Purkinje cell (primary cell): ENCODE data around the gene ATOH1. TPM values are rescaled to one million over a fixed set of nuclear protein-coding genes. Genes with fewer than 3 reads are reported as not detected.

Experiments
- polyA plus RNA-seq: library from polyadenylated mRNA; unstranded; fragments of >200 nt; fragmentation: Nextera tagmentation; gene quantifications from 2 replicates; pipeline ENCODE4 v1.2.1, GENCODE V29; 2014

ATOH1 gene
- not detected in 2 replicates for polyA plus RNA-seq

GRCh38 chr4:93828332-93828994 lies at the start of gene ATOH1:
TSS of gene ATOH1 (plus strand) at chr4:93828753. CDS start at chr4:93828927, 174 bp downstream.

